Measurements from ENCODE around the gene ZCCHC24.

The ZCCHC24 gene

DNA sequence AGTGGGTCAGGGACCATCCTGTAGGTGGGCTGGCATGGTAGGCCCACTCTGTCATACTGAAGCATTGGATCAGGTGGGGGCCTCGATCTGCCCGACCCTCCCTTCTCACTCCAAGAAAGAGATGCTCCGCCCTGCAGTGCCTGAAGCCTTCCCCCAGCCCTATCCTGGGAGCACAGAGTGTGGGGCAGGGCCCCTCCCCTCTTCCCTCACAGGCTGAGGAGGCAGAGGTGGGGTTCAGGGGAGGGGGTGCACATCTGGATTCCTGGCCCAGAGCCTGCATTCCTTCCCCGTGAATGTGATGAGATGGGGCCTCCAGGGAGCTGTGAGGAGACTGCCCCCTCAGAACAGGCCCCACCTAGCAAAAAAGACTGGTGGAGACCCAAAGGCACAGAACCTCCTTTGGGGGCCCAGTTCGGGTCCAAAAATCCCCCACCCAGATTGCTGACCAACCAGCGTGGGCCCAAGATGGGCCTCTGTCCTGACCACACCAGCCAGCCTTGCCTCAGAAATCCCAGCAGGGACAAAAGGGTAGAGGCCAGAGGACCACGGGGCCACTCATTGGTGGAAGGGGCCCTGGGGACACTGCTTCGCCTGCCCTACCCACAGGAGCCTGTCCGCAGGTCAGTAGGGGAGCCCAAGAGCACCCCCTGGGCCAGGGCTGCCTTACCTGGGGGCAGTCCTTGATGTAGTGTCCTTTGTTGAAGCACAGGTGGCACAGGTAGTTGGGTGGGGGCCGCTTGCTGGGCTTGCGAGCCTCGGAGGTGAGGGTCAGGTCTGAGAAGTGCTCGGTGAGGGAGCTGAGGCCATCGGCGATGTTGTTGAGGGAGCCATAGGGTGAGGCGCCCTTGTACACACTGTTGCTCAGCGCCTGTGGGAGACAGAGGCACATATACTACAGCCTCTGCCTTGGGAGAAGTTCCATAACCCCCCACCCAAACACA, 13.3 kb downstream of the ZCCHC24 start:
- no peak for DNase-seq

DNA sequence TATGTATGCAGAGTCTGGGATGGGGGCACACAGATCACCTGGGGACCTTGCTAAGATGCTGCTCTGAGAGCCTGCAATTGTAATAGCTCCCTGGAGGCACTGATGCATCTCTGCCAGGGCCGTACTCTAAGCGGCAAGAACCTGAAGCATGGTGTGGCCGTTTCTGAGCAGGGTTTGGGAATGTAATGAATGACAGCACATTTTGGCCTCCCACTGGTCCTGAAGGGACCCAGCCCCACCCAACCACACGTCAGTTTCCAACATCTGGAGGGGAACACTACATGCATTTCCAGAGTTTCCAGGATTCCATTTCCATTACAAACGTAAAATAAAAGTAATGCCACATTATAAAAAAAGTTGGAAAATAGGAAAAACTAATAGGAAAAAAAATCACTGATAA, 14.0 kb downstream of the ZCCHC24 start:
- no peak for DNase-seq

GRCh38 chr10:79430936-79431335, 14.5 kb downstream of the ZCCHC24 start:
- no peak for DNase-seq

- no peak for DNase-seq
These were observed 15.0 kb downstream of the ZCCHC24 start for GRCh38 chr10:79430325-79430905.

DNA sequence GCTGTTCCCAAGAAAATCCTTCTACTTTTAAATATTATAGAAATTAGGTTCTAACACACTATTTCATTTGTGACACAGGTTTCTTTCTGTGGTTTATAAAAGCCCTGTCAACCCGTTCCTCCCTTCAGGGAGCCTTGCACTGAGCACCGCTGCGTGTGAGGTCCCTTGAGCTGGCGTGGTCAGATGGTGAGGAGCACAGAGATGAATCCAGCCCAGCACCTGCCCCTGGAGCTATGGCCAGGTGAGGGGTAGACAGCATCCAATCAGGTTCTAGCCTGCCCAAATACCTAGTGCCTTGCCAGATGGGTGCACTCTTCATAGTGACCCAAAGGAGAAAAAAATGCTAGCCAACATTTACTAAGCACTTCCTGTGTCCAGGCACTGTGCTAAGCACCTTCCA, 15.7 kb downstream of the ZCCHC24 start:
- DNase-seq = no peak

GRCh38 chr10:79427965-79428364, 17.5 kb downstream of the ZCCHC24 start:
- no peak for DNase-seq

DNA sequence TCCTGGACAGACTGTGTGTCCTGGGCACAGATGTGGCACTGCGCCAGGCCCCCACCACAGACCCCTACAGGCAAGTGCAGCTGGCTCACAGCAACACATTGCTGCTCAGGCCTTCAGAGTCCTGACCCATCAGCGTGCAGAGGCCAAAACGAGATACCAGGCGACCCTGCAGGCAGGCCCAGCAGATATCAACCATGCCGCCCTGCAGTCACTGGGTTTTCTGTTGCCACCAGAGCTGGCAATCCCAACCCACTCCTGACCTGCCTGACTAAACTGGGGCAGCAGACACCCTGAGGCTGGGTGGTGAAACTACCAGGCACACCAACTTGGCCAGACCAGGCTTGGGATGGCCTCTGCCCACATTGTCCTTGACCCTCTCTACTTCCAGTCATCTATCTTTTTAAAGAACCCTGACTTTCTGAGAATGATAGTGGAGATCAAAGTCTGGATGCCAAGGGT, 20.3 kb downstream of the ZCCHC24 start:
- no peak for DNase-seq

DNA sequence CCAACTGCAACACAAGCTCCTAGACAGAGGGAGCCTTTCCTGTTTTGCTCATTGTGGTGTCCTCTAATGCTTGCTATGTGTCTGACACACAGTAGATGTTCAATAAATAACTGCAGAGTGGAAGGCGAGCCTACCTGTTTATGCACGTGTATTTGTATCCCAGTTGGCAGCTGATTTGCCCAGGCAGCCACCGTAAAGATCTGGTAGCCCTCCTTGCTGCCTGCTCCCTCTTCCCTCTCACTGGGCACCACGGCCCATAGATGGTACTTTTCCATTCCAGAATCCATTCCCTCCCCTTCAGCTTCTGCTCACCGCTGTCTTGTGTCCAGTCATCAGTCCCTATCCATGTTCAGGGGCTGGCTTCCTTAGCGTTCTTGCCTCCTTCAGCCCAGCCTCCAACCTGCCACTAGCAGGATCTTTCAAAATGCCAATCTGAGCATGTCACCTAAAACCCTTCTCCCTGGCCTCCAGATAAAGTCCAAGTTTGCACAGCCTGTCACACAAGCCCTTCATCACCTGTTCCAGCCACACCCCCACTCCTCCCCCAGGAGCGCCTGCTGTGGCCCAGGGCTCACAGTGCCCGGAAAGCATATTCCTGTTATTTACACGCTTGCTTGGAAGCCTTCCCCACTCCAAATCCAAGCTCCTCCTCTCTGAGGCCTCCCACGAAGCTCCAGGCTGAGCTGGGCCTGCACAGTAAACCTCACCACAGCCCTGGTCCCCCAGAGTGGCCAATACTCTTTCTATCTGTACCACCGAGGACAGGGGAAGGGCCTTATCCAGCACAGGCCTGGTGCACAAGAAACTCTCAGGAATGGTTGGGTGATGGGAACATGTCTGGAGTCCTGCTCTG, 21.0 kb downstream of the ZCCHC24 start:
- DNase-seq = no peak

DNA sequence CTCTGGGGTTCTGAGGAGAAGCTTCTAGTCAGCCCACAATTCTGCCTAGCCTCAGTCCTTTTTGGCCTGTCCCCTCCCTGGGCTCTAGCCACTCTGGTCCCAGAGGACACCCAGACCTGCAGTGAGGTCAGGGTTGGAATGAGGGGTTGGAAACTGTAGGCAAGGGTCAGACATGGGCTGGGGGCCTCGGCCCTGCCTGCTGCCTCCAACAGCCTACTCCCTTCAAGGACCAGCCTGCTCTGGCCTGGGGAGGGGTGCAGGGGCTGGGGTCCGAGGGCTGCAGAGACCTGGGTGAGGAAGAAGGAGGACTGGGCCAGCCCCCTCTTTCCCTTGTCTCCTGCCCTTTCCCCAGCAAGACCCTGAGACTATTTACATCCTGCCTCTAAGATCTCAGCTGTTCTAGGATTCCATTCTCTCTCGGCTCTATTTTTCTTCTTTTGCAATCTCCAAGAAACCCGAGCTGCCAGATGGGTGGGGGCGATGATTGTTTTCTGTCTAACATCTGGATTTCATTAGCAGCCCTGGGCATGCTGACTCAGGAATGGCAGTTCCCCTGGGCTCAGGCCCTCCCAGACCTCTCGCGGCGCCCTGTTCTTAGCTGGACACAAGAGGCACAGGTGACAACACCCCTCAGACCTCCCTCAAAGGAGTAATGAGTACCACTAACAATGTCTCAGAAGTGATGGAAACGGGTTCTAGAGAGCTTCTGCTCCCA, 23.1 kb downstream of the ZCCHC24 start:
- DNase-seq = no peak

GRCh38 chr10:79420974-79421688, 24.3 kb downstream of the ZCCHC24 start:
- DNase-seq = no peak

- DNase-seq = no peak
These were observed 26.4 kb downstream of the ZCCHC24 start for GRCh38 chr10:79418886-79419595.

GRCh38 chr10:79418274-79418673, 27.1 kb downstream of the ZCCHC24 start:
- no peak for DNase-seq

DNA sequence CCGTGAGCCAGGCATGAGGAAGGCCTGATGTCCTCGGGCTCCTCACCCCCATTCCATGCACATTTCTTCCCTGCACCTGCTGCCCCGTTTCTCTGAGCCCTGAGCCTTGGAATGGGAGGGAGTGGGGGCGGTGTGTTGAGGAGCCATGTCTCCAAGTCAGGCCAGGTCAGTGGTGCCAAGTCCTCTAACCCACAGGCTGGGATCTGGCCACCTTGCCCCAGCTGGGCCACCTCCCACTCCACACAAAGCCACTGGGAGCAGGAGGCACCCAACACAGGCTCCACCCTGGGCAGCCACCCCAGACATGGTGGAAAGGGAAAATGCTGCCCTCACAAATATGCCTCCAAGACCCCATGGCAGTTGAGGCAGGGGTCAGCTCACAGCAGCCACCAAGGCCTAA, 27.7 kb downstream of the ZCCHC24 start:
- no peak for DNase-seq

GRCh38 chr10:79417266-79417665, 28.2 kb downstream of the ZCCHC24 start:
- no peak for DNase-seq

- no peak for DNase-seq
These were observed 28.7 kb downstream of the ZCCHC24 start for GRCh38 chr10:79416578-79417255.

- DNase-seq = no peak
These were observed 29.5 kb downstream of the ZCCHC24 start for GRCh38 chr10:79415736-79416577.

DNA sequence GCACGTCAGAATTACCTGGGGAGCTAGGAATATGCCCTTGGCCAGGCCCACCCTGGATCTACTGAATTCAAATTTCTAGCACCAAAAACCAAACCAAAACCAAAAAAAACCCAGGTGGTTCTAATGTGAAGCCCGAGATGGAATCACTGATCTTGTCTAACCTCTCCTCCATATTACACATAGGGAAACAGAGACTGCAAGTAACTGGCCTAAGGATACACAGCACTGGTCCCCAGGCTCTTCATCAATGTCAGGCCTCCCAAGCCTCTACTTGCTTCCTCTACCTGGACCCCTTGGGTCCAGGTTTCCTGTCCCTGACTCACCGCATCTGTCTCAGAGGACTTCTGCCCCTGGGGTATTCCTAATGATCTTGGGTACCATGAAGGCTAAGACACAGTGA, 30.7 kb downstream of the ZCCHC24 start:
- DNase-seq = no peak

- no peak for DNase-seq
These were observed 32.2 kb downstream of the ZCCHC24 start for GRCh38 chr10:79413196-79413595.
